Fibroblast of the conjunctiva (primary cell): ENCODE measurements around the gene MND1.
A peak's percentile ranks its signal among the peaks of the same experiment; 100 is the strongest.

Experiments used
- DNase-seq: peaks from one replicate; pipeline ENCODE4 v3.0.0-alpha.2; 2010; ENCODE audit warnings: low read depth

Gene MND1, protein sequence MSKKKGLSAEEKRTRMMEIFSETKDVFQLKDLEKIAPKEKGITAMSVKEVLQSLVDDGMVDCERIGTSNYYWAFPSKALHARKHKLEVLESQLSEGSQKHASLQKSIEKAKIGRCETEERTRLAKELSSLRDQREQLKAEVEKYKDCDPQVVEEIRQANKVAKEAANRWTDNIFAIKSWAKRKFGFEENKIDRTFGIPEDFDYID

DNA sequence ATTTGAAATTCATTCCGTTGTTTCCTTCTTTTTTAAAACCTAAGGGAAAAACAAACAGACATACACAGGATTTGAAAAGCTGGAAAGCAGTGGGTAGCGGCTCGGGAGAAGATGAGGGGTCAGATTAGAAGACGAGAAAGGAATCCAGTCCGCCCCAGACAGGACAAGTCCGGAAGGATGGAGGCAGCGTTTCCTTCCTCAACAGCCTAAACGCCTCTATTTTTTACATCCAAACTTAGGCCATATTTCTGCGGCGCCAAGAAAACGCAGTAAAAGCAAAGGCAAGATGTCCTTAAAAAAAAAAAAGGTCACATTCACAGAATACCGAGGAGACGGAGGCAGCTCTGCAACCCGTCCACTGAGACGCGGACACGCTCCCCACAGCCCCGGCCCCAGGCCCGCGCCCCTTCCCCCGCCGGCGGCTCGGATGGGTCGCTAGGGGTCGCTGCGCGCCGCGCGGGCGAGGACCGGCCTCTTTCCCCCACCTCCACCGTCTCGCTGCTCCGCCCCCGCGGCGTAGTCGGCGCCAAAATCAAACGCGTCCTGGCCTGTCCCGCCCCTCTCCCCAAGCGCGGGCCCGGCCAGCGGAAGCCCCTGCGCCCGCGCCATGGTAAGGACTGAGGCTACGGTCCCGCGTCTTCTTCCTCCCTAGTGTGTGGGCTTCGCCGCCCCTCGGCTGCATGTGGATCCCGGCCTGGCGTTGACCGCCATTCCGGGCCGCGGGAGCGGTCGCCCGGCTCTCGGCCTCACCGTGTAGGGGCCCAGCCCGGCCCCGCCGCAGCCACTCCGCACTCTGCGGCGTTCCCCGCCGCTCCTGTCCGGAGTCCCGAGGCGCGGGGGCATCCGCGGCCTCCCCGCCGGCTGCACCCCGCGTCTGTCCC is at the start of gene MND1:
Gene MND1, plus strand, starts transcription at position 558 of the 881 bp plus-strand sequence. Its CDS starts 50 bp downstream, at position 608.
- DNase-seq = peak; percentile 59

DNA sequence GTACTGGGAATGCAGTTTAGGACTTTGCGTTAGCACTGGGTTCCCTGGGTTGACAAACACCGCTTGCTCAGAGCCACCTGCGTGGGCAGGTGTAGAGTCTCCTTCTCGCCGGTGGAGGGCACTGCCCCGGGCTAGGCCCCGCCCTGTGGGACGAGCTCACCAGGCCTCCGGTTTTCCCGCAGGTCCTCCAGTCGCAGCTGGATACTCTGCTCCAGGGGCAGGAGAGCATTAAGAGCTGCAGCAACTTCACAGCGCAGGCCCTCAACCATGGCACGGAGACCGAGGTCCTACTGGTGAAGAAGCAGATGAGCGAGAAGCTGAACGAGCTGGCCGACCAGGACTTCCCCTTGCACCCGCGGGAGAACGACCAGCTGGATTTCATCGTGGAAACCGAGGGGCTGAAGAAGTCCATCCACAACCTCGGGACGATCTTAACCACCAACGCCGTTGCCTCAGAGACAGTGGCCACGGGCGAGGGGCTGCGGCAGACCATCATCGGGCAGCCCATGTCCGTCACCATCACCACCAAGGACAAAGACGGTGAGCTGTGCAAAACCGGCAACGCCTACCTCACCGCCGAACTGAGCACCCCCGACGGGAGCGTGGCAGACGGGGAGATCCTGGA is 49.2 kb upstream of the MND1 start:
- no peak for DNase-seq

DNA sequence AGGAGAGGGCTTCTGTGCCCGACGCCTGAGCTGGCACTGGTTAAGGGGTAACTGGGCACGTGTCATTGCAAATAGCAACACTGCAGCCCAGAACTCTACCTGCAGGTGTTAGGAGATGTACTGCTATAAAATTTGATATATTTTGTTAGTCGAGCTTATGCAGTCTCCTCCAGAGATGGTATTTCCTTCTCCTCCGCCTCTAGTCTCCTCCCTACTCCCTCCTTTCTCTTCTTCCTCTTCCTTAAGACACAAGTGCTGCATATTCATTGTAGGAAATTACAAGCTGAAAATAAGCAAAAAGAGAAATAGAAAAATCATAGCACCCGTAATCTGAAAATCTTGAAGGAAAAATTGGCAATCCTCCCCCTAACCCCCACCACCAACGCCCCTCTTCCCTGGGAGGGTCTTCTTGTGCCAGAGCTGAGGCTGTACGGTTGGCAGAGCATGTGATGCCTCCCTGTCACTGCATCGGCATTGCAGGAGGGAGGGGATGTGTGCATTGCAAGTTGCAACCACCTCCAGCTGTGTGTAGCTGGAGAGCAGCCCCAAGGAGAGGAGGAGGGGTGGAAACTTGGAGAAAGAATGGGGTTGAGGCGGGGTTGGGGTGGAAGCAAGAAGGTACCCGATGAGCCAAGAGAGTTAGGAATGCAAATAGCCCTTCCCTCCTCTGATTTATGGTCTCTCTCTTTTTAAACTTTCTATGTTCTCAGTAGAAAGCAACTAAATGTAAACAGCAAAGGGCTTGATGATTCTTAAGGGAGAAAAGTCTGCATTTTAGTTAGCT is 48.3 kb upstream of the MND1 start:
- DNase-seq = peak; percentile 22

GRCh38 chr4:153297116-153297515 is 47.4 kb upstream of the MND1 start:
- DNase-seq = no peak

- no peak for DNase-seq
Observed at GRCh38 chr4:153310793-153311192, 33.7 kb upstream of the MND1 start.

- no peak for DNase-seq
Observed at GRCh38 chr4:153314915-153315314, 29.6 kb upstream of the MND1 start.

- DNase-seq = peak; percentile 43
Observed at GRCh38 chr4:153318696-153319320, 25.7 kb upstream of the MND1 start.

GRCh38 chr4:153322791-153323190 is 21.7 kb upstream of the MND1 start:
- no peak for DNase-seq

DNA sequence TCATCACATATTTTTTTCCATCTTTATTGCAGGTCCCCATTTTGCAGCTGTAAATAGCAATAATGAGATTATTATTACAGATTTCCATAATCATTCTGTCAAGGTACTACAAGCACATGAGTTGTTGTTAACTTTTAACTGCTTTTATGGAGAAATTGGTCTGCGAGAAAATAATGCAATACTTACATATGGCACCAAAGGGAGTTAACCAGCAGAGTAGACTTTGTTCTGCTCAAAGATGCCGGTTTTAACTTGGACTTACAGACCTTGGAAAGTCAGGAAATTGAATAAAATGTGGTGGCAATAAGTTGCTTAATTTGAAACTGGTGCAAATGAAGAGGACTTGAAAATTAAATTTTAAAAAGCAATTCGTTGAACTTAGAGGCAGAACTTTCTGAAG is 20.4 kb upstream of the MND1 start:
- no peak for DNase-seq

DNA sequence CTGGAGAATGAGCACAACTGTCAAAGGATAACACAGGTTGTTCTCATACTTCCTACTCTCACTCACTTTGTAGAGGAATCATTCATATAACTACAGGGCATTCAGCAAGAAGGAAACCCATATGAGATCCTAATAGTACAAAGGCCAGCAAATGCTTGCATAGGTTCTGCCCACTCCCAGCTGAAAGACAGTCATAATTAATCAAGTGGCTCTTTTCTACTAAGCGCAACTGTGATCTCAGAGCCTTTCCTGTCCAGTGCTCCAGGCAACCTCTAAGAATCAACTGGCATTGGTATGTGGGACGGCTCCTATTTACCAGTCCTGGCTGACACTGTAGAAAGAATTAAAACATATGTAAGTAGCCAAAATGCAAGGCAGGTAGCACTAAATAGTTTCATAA is 18.9 kb upstream of the MND1 start:
- DNase-seq = no peak

- no peak for DNase-seq
Observed at GRCh38 chr4:153326513-153326912, 18.0 kb upstream of the MND1 start.

GRCh38 chr4:153327247-153327646 is 17.2 kb upstream of the MND1 start:
- no peak for DNase-seq

DNA sequence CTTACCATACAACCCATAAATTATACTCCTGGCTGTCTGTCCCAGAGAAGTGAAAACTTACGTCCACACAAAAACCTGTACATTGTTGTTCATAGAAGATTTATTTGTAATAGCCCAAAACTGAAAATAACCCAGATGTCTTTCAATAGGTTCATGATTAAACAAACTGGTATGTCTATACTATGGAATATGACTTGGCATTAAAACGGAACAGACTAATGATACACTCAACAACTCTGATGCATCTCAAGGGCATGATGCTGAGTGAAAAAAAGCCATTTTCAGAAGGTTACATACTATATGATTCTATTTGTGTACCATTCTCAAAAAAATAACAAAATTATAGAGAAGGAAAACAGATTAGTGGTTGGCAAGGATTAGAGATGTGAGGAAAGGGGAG is 11.6 kb upstream of the MND1 start:
- no peak for DNase-seq

- no peak for DNase-seq
Observed at GRCh38 chr4:153333874-153334273, 10.6 kb upstream of the MND1 start.

DNA sequence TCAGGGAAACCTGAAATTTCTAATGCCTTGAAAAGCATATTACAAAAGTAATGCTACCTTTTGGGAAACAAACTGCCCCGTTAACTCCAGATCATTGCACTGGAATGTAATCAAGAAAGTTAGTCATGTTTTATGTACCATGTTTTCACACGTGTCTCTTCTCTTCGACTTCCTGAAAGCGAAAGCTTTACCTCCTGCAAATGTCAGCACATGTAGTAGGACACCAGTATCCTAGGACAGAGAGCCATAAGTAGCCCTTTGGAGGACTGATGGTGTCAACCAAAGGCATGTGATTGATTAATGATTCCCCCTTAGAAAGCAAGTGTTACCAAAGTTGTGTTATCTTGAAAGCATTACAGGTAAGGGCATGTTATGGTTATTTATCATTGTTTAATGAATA is 8.8 kb upstream of the MND1 start:
- DNase-seq = no peak

DNA sequence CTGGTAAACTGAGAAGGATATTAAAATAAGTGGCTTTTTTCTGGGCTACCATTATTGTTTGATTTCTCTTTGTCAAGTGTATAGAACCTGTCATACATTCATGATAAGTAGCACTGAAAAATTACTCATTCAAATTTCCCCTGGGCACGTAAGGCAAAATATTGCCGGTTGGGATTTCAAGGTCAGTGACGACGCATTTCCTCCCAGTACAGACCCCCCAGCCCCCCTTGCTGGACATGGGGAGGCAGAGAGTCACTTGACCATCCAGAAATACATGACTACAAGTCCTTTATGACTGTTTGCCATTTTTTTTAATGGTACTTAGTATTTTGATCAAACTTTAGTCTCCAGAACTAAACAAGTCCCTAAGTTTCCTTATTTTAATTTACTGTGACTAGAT is 6.8 kb upstream of the MND1 start:
- DNase-seq = no peak

DNA sequence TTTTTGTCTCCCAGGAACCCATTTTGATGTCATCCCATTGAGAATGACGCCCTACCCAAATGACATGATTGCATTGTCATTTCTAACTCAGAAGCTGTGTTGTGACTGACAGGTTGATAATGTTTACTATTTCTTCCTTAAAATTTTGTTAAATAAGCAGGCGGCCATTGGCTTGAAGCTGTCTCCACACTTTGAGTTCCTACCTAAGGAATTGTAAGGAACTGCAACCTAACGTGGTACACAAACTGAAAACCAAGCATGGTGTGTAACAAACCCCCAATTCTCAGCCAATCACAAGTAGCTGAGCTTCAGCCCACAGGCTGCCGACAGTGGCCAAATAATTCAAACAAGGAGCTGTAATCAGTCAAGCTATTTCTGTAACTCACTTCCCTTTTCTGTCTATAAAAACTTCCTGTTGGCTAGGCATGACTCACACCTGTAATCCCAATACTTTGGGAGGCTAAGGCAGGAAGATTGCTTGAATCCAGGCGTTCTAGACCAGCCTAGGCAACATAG is 2.9 kb upstream of the MND1 start:
- no peak for DNase-seq

DNA sequence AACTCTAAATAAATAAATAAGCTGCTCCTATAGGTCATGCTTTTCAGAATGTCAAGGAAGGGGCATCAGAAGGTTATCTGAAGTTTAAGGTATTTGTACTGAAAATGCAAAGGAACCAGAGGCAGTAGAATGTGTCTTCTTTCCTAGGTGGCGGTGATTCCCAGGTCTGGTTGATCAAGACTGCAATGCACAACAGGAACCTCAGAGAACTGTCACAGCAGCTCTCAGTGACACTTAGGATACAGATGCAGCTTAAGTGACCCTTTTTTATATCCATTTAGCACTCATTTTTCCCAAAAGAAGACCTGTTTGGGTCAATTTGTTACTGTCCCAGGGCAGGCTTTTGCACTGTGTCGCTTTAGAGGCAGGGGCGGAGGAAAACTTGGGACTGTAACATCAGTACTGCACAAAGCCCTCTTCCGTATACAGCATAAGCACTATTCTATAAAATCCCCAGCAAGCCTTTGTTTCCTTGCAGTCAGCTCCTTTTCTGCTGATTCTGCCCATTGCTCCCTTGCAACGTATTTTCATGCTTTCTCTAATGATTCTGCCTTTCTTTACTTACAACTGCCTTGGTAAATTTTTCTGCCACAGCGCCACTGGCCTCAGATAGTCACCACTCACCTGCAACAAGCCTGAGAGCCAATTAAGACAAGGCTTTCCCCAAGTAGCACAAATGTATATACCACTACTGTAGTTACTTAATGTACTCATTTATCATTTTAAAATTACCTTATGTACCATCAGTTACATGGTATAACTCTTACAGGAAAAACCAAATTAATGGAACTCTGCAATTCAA is 1.5 kb upstream of the MND1 start:
- no peak for DNase-seq

- peak; percentile 44 for DNase-seq
Observed at GRCh38 chr4:153345012-153345981, 809 bp downstream of the MND1 start.

GRCh38 chr4:153346031-153346430 is 1.5 kb downstream of the MND1 start:
- no peak for DNase-seq
